ENCODE data around the gene PRRC1. TPM values are rescaled to one million over a fixed set of nuclear protein-coding genes. Genes with fewer than 3 reads are reported as not detected.

The PRRC1 gene
- total and polyA plus RNA-seq, 11 donors: 10.3 to 37.7 (median 20.8) TPM

DNA sequence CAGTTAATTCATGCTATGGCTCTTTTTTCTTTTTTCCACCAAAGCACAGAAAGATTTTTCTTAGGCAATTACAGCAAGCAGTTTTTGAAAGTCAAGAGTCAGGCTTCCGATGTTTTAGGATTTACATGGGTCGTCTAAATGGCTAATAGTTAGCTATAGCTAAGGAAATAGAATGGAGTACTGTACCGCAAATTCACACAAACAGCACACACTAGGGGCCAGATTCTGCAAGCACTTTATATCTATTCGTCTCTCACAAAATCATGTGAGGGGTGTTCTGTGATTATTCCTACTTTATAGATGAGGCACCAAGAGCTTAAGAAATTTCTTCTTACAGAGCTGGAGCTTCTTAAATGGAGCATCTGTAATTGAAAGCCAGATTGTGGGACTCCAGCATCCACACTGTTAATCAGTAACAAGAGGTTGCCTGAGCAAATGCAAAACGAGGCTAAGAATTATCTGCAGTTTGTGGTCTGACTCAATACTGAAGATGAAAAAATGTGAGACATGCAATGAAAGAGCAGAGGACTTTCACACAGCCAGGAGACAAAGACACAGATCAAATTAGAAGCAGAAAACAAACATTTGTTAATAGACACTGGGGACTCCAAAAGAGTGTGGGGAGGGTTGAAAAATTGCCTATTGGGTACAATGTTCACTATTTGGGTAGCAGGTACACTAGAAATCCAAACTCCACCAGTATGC, 68.8 kb downstream of the PRRC1 start:
- no peak overlapping the region for H3K27ac ChIP-seq
- WGBS, 4 donors: 71 to 80% (median 76%) methylated on average over 5 of the region's 5 CpGs
- DNase-seq (no peak), ATAC-seq (no peak)
- TF ChIP-seq, protein P1, sequence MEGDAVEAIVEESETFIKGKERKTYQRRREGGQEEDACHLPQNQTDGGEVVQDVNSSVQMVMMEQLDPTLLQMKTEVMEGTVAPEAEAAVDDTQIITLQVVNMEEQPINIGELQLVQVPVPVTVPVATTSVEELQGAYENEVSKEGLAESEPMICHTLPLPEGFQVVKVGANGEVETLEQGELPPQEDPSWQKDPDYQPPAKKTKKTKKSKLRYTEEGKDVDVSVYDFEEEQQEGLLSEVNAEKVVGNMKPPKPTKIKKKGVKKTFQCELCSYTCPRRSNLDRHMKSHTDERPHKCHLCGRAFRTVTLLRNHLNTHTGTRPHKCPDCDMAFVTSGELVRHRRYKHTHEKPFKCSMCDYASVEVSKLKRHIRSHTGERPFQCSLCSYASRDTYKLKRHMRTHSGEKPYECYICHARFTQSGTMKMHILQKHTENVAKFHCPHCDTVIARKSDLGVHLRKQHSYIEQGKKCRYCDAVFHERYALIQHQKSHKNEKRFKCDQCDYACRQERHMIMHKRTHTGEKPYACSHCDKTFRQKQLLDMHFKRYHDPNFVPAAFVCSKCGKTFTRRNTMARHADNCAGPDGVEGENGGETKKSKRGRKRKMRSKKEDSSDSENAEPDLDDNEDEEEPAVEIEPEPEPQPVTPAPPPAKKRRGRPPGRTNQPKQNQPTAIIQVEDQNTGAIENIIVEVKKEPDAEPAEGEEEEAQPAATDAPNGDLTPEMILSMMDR (IDR thresholded peaks at IDR 0.05): no peak
- no peak for TF ChIP-seq POLR2A (IDR thresholded peaks at IDR 0.05)
- H3K4me3 ChIP-seq: no peak overlapping the region
- intact Hi-C loops (cut with DNase I): no loop called here
- H3K9me3 ChIP-seq: no peaks in the 10 kb centered on the region
- no peaks in the 10 kb centered on the region for H3K36me3 ChIP-seq
- no peaks in the 10 kb centered on the region for H3K27me3 ChIP-seq
- peaks cover 0 to 9% (median 0%) of the 10 kb centered on the region in 12 donors for H3K4me1 ChIP-seq

DNA sequence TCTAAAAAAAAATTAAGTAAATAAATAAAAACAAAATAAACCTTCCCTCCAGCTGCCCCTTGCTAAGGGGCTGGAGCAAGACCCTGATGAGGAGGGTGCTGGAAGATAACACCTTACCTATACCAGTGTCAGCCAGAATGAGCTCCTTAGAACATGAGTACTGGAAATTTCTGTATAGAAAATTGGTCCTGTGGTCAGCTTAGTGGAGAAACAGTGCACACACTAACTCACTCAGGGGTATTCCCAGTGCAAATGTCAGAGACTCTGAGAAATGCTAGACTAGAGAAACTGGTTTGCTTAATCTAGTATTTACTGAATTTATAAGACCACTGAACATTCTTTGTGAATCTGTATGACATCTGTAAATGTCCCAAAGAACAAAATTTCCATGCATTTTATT, 69.4 kb downstream of the PRRC1 start:
- TF ChIP-seq, protein P1 (IDR thresholded peaks at IDR 0.05): no peak
- TF ChIP-seq POLR2A (IDR thresholded peaks at IDR 0.05): no peak
- no peak overlapping the region for H3K27ac ChIP-seq
- H3K4me1 ChIP-seq: peaks cover 0 to 9% (median 0%) of the 10 kb centered on the region in 12 donors
- no peaks in the 10 kb centered on the region for H3K9me3 ChIP-seq
- no peaks in the 10 kb centered on the region for H3K27me3 ChIP-seq
- intact Hi-C loops (cut with DNase I): no loop called here
- no peaks in the 10 kb centered on the region for H3K36me3 ChIP-seq
- DNase-seq: no peak
- no peak for ATAC-seq
- H3K4me3 ChIP-seq: no peak overlapping the region

DNA sequence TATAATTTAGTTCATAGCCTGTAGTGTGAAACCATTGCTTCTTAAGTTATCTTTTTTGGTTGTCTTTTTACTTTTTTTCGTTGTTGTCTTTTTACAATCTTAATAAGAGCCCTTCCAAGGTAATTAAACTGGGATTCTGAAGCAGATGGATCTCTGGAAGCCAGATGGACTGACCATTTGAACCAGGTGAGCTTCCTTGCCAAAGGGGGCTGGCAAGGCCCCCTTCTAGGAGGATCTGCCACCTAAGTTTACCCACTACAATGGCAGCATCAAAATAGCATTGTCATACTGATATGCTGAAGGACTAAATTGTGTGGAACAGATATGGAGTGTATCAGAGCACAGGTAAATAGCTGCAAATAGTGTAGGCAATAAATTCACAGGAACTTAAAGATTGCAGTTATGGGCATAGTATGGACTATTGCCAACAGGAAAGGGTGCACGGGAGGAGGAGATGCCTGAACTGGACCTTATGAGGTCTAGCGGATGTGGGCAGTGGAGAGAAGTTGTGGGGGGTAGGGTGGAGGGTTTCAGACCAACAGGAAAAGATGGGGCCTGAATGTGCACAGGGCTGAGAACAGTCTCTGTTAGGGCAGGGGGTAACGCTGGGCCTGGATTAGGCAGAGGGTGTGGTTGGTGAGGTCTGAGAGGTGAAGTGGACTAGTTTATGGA, 69.9 kb downstream of the PRRC1 start:
- TF ChIP-seq, protein P1 (IDR thresholded peaks at IDR 0.05): no peak
- TF ChIP-seq POLR2A (IDR thresholded peaks at IDR 0.05): no peak
- Histone ChIP-seq H3K27ac (no peak overlapping the region), H3K4me1 (peaks cover 0 to 9% (median 0%) of the 10 kb centered on the region in 12 donors), H3K36me3 (no peaks in the 10 kb centered on the region), H3K27me3 (no peaks in the 10 kb centered on the region), H3K9me3 (no peaks in the 10 kb centered on the region), H3K4me3 (no peak overlapping the region)
- DNase-seq (no peak), ATAC-seq (no peak)
- intact Hi-C loops (cut with DNase I): no loop called here
- 75 to 85% (median 80%) methylated on average over 4 of the region's 4 CpGs for WGBS, 4 donors

DNA sequence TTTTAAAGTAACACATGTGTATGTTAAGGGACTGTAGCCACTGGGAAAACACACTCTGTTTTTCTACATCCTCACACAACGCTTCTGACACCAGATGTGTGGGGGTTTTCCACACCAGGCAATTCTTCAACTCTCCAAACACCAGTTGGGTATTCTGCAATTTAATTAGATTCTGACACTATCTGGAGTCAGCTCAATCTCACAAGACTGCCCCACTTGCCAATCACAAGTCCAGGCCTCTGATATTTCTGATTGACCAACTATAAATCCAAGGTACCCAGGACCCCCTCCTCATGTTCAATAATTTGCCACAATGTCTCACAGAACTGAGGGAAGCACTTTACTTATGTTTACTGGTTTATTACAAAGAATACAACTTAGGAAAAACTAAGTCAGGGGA, 70.9 kb downstream of the PRRC1 start:
- no peak for TF ChIP-seq POLR2A (IDR thresholded peaks at IDR 0.05)
- TF ChIP-seq, protein P1 (IDR thresholded peaks at IDR 0.05): no peak
- DNase-seq (no peak), ATAC-seq (no peak)
- peaks cover 0 to under 1% (median 0%) of the 10 kb centered on the region in 12 donors for H3K4me1 ChIP-seq
- H3K36me3 ChIP-seq: no peaks in the 10 kb centered on the region
- WGBS, 4 donors: 79 to 100% (median 90%) methylated on average over 1 of the region's 1 CpG
- H3K27me3 ChIP-seq: no peaks in the 10 kb centered on the region
- no peaks in the 10 kb centered on the region for H3K9me3 ChIP-seq
- H3K27ac ChIP-seq: no peak overlapping the region
- intact Hi-C loops (cut with DNase I): no loop called here
- no peak overlapping the region for H3K4me3 ChIP-seq

Measured in heart left ventricle (tissue), 16 donors.